Measurements from ENCODE around the gene USH1C. TPM values are rescaled to one million over a fixed set of nuclear protein-coding genes. Genes with fewer than 3 reads are reported as not detected.

The USH1C gene
- total RNA-seq, 1 donor: not detected

- Histone ChIP-seq H3K4me1 (ENCODE audit: insufficient read depth, low read length) (no peaks in the 10 kb centered on the region), H3K9me3 (ENCODE audit: low read depth, low read length) (no peaks in the 10 kb centered on the region), H3K4me3 (ENCODE audit: low read length) (no peak overlapping the region), H3K27me3 (ENCODE audit: insufficient read depth, low read length) (no peaks in the 10 kb centered on the region)
Observed at GRCh38 chr11:17574141-17575091, 30.2 kb upstream of the USH1C start.

- Histone ChIP-seq H3K4me3 (ENCODE audit: low read length) (no peak overlapping the region), H3K27me3 (ENCODE audit: insufficient read depth, low read length) (no peaks in the 10 kb centered on the region), H3K4me1 (ENCODE audit: insufficient read depth, low read length) (no peaks in the 10 kb centered on the region), H3K9me3 (ENCODE audit: low read depth, low read length) (no peaks in the 10 kb centered on the region)
Observed at GRCh38 chr11:17573526-17573925, 29.3 kb upstream of the USH1C start.

GRCh38 chr11:17572791-17573460 lies 28.7 kb upstream of the USH1C start:
- Histone ChIP-seq H3K9me3 (ENCODE audit: low read depth, low read length) (no peaks in the 10 kb centered on the region), H3K4me1 (ENCODE audit: insufficient read depth, low read length) (no peaks in the 10 kb centered on the region), H3K4me3 (ENCODE audit: low read length) (no peak overlapping the region), H3K27me3 (ENCODE audit: insufficient read depth, low read length) (no peaks in the 10 kb centered on the region)

GRCh38 chr11:17572359-17572690 lies 28.1 kb upstream of the USH1C start:
- H3K4me1 ChIP-seq (ENCODE audit: insufficient read depth, low read length): no peaks in the 10 kb centered on the region
- H3K4me3 ChIP-seq (ENCODE audit: low read length): no peak overlapping the region
- no peaks in the 10 kb centered on the region for H3K27me3 ChIP-seq (ENCODE audit: insufficient read depth, low read length)
- no peaks in the 10 kb centered on the region for H3K9me3 ChIP-seq (ENCODE audit: low read depth, low read length)

- Histone ChIP-seq H3K27me3 (ENCODE audit: insufficient read depth, low read length) (no peaks in the 10 kb centered on the region), H3K4me3 (ENCODE audit: low read length) (no peak overlapping the region), H3K9me3 (ENCODE audit: low read depth, low read length) (no peaks in the 10 kb centered on the region), H3K4me1 (ENCODE audit: insufficient read depth, low read length) (no peaks in the 10 kb centered on the region)
Observed at GRCh38 chr11:17571431-17572358, 27.5 kb upstream of the USH1C start.

- H3K27me3 ChIP-seq (ENCODE audit: insufficient read depth, low read length): no peaks in the 10 kb centered on the region
- H3K9me3 ChIP-seq (ENCODE audit: low read depth, low read length): no peaks in the 10 kb centered on the region
Observed at GRCh38 chr11:17570034-17570433, 25.8 kb upstream of the USH1C start.

GRCh38 chr11:17568944-17569343 lies 24.7 kb upstream of the USH1C start:
- Histone ChIP-seq H3K9me3 (ENCODE audit: low read depth, low read length) (no peaks in the 10 kb centered on the region), H3K4me1 (ENCODE audit: insufficient read depth, low read length) (no peaks in the 10 kb centered on the region), H3K27me3 (ENCODE audit: insufficient read depth, low read length) (no peaks in the 10 kb centered on the region), H3K4me3 (ENCODE audit: low read length) (no peak overlapping the region)

More at GRCh38 chr11:17570034-17570433, 25.8 kb upstream of the USH1C start:
- no peaks in the 10 kb centered on the region for H3K4me1 ChIP-seq (ENCODE audit: insufficient read depth, low read length)
- no peak overlapping the region for H3K4me3 ChIP-seq (ENCODE audit: low read length)

- no peaks in the 10 kb centered on the region for H3K9me3 ChIP-seq (ENCODE audit: low read depth, low read length)
- H3K4me3 ChIP-seq (ENCODE audit: low read length): no peak overlapping the region
- H3K4me1 ChIP-seq (ENCODE audit: insufficient read depth, low read length): no peaks in the 10 kb centered on the region
- no peaks in the 10 kb centered on the region for H3K27me3 ChIP-seq (ENCODE audit: insufficient read depth, low read length)
Observed at GRCh38 chr11:17564687-17565042, 20.4 kb upstream of the USH1C start.

- no peaks in the 10 kb centered on the region for H3K4me1 ChIP-seq (ENCODE audit: insufficient read depth, low read length)
- H3K9me3 ChIP-seq (ENCODE audit: low read depth, low read length): no peaks in the 10 kb centered on the region
- no peaks in the 10 kb centered on the region for H3K27me3 ChIP-seq (ENCODE audit: insufficient read depth, low read length)
- no peak overlapping the region for H3K4me3 ChIP-seq (ENCODE audit: low read length)
Observed at GRCh38 chr11:17563961-17564686, 19.9 kb upstream of the USH1C start.

GRCh38 chr11:17563231-17563646 lies 19.0 kb upstream of the USH1C start:
- Histone ChIP-seq H3K4me3 (ENCODE audit: low read length) (no peak overlapping the region), H3K9me3 (ENCODE audit: low read depth, low read length) (no peaks in the 10 kb centered on the region), H3K4me1 (ENCODE audit: insufficient read depth, low read length) (no peaks in the 10 kb centered on the region), H3K27me3 (ENCODE audit: insufficient read depth, low read length) (no peaks in the 10 kb centered on the region)

GRCh38 chr11:17561526-17561925 lies 17.3 kb upstream of the USH1C start:
- no peak overlapping the region for H3K4me3 ChIP-seq (ENCODE audit: low read length)
- H3K4me1 ChIP-seq (ENCODE audit: insufficient read depth, low read length): no peaks in the 10 kb centered on the region
- H3K27me3 ChIP-seq (ENCODE audit: insufficient read depth, low read length): no peaks in the 10 kb centered on the region

GRCh38 chr11:17561111-17561415 lies 16.8 kb upstream of the USH1C start:
- no peaks in the 10 kb centered on the region for H3K9me3 ChIP-seq (ENCODE audit: low read depth, low read length)
- no peaks in the 10 kb centered on the region for H3K27me3 ChIP-seq (ENCODE audit: insufficient read depth, low read length)
- no peaks in the 10 kb centered on the region for H3K4me1 ChIP-seq (ENCODE audit: insufficient read depth, low read length)
- H3K4me3 ChIP-seq (ENCODE audit: low read length): no peak overlapping the region

More at GRCh38 chr11:17561526-17561925, 17.3 kb upstream of the USH1C start:
- H3K9me3 ChIP-seq (ENCODE audit: low read depth, low read length): no peaks in the 10 kb centered on the region

- no peak overlapping the region for H3K4me3 ChIP-seq (ENCODE audit: low read length)
- H3K4me1 ChIP-seq (ENCODE audit: insufficient read depth, low read length): no peaks in the 10 kb centered on the region
- H3K27me3 ChIP-seq (ENCODE audit: insufficient read depth, low read length): no peaks in the 10 kb centered on the region
- no peaks in the 10 kb centered on the region for H3K9me3 ChIP-seq (ENCODE audit: low read depth, low read length)
Observed at GRCh38 chr11:17560281-17561110, 16.3 kb upstream of the USH1C start.

All from mononuclear cell (primary cell).